Measurements from ENCODE around the gene COA8.

The COA8 gene

DNA sequence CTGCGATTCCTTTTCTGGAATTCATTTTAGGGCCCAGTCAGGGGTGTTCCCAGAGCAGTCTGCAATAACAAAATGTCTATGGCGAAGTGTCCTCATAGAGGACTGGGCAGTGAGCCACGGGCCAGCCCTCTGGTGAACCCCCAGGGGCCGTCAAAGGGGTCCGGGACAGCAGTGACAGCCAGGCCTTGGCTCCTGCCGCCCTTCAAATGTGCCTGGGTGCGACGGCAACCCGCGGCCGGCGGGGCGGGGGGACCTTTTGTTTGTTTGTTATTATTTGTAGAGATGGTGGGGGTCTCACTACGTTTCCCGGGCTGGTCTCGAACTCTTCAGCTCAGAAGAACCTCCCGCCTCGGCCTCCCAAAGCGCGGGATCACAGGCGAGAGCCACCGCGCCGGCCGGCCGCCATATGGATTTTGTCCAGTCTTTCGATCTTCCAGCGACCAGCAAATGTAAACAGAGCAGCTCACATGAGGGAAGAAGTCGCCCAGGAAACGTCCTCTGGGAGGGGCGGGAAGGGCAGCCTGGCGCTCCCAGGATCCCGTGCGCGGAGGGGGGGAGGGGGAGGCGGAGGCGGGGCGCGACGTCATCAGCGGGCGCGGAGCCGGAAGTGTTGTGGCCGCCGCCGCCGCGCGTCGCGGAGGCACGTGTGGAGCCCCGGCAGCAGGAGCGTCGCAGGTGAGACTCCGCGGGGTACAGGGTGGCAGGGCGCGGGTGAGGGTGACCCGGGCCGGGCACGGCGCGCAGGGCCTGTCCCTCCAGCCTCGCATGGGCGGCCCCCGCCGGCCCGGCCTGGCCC lies 34.0 kb upstream of the COA8 start, which contains the start of gene TRMT61A:
TSS of gene TRMT61A (plus strand) at position 610 of the 796 bp plus-strand sequence. CDS start 783 bp downstream, outside the sequence.
- H3K4me1 ChIP-seq (ENCODE audit: control insufficient read depth, insufficient read depth, low read length): peaks cover 32% of the 10 kb centered on the region

DNA sequence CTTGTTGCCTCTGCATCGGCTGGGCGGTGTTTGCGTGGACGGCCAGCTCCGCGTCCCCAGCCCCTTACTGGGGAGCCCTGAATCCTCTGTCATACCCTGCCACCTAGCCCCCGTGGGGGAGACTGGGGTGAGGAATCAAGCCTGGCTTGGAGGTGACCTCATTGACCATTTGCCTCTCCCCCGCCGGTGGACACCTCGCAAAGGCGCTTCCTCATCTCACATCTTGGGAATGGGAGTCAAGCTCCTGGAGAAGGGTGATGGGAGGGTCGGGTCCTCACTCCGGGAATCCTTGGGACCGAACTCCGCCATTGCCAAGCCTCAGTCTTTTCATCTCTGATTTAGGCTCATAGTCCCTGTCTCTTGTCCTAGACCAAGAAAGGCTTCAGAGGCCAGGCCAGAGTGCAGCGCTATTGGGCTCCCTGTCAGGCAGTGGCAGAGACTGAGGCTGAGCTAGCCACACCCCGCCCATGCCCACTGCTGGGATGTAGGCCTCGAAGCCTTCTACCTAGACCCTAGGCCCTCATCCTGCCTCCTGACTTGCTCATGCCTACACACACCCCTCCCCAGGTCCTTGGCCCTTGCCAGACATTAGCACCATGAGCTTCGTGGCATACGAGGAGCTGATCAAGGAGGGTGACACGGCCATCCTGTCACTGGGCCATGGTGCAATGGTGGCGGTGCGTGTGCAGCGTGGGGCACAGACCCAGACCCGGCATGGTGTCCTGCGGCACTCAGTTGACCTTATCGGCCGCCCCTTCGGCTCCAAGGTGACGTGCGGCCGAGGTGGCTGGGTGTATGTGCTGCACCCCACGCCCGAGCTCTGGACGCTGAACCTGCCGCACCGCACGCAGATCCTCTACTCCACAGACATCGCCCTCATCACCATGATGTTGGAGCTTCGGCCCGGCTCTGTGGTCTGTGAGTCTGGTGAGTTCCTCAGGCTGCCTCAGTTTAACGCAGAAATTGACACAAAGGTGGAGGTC lies 33.1 kb upstream of the COA8 start:
- Histone ChIP-seq H3K9ac (ENCODE audit: low read length) (peak overlapping the region; percentile 25), H3K27me3 (ENCODE audit: control insufficient read depth, insufficient read depth, low read length) (no peaks in the 10 kb centered on the region), H3K4me3 (ENCODE audit: low read length) (peak overlapping the region; percentile 89), H3K4me1 (ENCODE audit: control insufficient read depth, insufficient read depth, low read length) (peaks cover 38% of the 10 kb centered on the region), H3K27ac (ENCODE audit: low read depth, low read length) (peak overlapping the region; percentile 85), H3K36me3 (ENCODE audit: control insufficient read depth, insufficient read depth, low read length) (peaks cover 3% of the 10 kb centered on the region)

More for the DNA sequence above, 34.0 kb upstream of the COA8 start, which contains the start of gene TRMT61A:
- Histone ChIP-seq H3K9ac (ENCODE audit: low read length) (peak within 1 kb of the TSS; percentile 47), H3K36me3 (ENCODE audit: control insufficient read depth, insufficient read depth, low read length) (peaks cover 2% of the 10 kb centered on the region), H3K27ac (ENCODE audit: low read depth, low read length) (peak within 1 kb of the TSS; percentile 91), H3K4me3 (ENCODE audit: low read length) (peak within 1 kb of the TSS; percentile 89), H3K27me3 (ENCODE audit: control insufficient read depth, insufficient read depth, low read length) (no peaks in the 10 kb centered on the region)

DNA sequence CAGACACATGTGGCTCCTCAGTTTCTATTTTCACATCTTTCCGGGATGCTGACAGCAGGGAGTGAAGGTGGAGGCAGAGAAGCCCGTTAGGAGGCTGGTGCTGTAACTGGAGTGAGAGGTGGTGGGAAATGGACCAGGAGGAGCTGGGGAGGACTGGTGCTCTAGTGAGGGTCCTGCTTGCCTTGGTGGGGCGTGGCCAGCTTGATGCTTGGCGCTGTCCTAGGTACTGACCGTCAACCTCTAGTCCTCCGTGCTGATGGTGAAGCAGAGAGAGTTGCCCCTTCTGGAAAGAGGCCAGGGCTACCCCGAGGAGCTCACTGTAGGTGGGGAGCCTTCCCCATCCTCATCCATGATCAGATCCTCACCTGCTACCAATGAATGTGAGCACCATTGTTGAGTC lies 32.4 kb upstream of the COA8 start:
- H3K4me1 ChIP-seq (ENCODE audit: control insufficient read depth, insufficient read depth, low read length): peaks cover 43% of the 10 kb centered on the region
- H3K36me3 ChIP-seq (ENCODE audit: control insufficient read depth, insufficient read depth, low read length): peaks cover 3% of the 10 kb centered on the region

DNA sequence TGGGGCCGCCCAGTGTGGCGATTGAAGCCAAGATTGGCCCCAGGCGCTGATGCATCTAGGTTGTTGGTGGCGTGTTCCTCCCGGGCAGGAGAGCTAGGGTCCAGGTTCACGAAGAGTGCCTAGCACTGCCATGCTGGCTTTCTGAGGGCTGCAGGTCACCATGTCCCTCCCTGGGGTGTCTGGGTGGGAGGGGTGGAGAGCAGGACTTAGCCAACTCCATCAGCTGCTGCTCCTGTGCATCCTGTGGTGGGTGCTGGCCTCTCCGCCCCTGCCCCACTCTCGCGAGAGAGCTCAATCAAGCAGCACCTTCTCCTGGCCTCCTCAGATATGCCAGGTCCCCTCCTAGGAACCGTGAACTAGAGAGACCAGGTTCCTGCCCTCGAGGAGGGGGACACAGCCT lies 31.9 kb upstream of the COA8 start:
- Histone ChIP-seq H3K36me3 (ENCODE audit: control insufficient read depth, insufficient read depth, low read length) (peaks cover 3% of the 10 kb centered on the region), H3K27ac (ENCODE audit: low read depth, low read length) (peak overlapping the region; percentile 98), H3K27me3 (ENCODE audit: control insufficient read depth, insufficient read depth, low read length) (no peaks in the 10 kb centered on the region), H3K4me1 (ENCODE audit: control insufficient read depth, insufficient read depth, low read length) (peaks cover 47% of the 10 kb centered on the region), H3K4me3 (ENCODE audit: low read length) (no peak overlapping the region), H3K9ac (ENCODE audit: low read length) (no peak overlapping the region)

More for the DNA sequence above, 32.4 kb upstream of the COA8 start:
- Histone ChIP-seq H3K27me3 (ENCODE audit: control insufficient read depth, insufficient read depth, low read length) (no peaks in the 10 kb centered on the region), H3K9ac (ENCODE audit: low read length) (no peak overlapping the region), H3K27ac (ENCODE audit: low read depth, low read length) (no peak overlapping the region), H3K4me3 (ENCODE audit: low read length) (peak overlapping the region; percentile 89)

DNA sequence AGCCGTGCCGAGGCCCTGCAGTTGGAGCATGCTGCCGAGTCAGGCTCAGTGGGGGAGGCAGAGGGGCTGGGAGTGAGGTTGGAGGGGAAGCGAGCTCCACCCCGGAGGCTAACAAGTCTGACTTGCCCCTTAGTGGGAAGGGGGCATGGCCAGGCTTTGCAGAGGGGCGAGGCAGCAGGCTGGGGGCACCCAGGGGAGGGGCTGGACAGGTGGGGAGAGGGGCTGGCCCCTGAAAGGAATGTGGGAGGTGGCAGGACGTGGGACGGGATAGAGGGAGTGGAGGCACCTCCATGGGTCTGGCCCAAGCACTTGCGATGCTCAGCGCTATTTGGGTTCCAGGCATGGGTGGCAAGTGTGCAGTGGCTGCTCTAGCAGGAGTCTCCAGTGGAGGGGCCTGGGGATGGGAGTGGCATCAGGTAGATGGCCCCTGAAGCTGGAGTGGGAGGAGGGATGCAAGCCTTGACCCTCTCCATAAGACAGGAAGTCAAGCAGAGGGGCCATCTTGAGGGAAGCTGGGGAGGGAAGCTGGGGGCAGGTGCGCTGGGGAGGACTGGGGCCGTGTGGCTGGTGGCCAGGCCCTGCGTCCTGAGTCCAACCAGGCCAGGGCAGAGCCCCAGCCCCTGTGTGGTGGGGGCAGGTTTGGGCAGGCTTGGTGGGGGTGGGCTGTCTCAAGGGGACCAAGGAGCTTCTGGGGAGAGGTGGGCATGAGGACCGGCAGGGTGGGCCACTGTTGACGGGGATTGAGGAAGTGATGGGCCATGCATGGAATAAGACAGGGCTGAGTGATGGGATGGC lies 31.1 kb upstream of the COA8 start:
- H3K27me3 ChIP-seq (ENCODE audit: control insufficient read depth, insufficient read depth, low read length): no peaks in the 10 kb centered on the region
- peaks cover 52% of the 10 kb centered on the region for H3K4me1 ChIP-seq (ENCODE audit: control insufficient read depth, insufficient read depth, low read length)
- peak overlapping the region; percentile 98 for H3K27ac ChIP-seq (ENCODE audit: low read depth, low read length)
- peaks cover 3% of the 10 kb centered on the region for H3K36me3 ChIP-seq (ENCODE audit: control insufficient read depth, insufficient read depth, low read length)
- H3K9ac ChIP-seq (ENCODE audit: low read length): no peak overlapping the region
- no peak overlapping the region for H3K4me3 ChIP-seq (ENCODE audit: low read length)

DNA sequence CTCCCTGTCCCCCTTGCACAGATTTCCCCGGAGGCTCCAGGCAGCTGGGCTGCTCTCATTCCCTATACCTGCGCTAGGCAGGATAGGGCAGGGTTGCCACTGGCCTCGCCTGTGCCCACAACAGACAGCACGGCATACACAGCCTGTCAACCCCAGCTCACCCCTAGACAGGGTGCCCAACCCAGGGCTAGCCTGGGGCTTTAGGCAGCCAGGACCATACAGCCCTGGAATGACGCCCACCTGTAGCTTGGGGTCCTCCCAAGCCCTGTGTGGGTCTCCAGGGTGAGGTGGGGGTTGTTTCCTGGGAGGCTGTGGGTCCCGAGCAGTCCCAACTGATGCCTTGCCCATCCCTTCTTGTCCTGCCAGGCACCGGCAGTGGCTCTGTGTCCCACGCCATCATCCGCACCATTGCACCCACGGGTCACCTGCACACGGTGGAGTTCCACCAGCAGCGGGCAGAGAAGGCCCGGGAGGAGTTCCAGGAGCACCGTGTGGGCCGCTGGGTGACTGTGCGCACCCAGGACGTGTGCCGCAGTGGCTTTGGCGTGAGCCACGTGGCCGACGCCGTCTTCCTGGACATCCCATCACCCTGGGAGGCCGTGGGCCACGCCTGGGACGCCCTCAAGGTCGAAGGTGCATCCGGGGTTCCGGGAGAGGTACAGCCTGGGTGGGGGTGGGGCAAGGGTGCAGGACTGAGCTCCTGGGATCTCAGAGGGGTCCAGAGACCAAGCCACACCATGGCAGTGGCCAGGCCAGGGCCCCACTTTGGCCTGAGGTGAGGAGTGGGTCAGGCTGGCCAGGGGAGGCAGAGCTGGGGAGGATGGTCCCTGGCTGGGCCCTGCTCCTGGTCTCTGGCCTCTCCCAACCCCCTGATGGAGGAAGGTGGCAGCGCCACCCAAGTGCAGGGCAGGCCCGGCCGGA lies 30.3 kb upstream of the COA8 start:
- H3K4me3 ChIP-seq (ENCODE audit: low read length): no peak overlapping the region
- H3K27me3 ChIP-seq (ENCODE audit: control insufficient read depth, insufficient read depth, low read length): no peaks in the 10 kb centered on the region
- H3K27ac ChIP-seq (ENCODE audit: low read depth, low read length): peak overlapping the region; percentile 98
- H3K4me1 ChIP-seq (ENCODE audit: control insufficient read depth, insufficient read depth, low read length): peaks cover 52% of the 10 kb centered on the region
- no peak overlapping the region for H3K9ac ChIP-seq (ENCODE audit: low read length)
- peaks cover 3% of the 10 kb centered on the region for H3K36me3 ChIP-seq (ENCODE audit: control insufficient read depth, insufficient read depth, low read length)

DNA sequence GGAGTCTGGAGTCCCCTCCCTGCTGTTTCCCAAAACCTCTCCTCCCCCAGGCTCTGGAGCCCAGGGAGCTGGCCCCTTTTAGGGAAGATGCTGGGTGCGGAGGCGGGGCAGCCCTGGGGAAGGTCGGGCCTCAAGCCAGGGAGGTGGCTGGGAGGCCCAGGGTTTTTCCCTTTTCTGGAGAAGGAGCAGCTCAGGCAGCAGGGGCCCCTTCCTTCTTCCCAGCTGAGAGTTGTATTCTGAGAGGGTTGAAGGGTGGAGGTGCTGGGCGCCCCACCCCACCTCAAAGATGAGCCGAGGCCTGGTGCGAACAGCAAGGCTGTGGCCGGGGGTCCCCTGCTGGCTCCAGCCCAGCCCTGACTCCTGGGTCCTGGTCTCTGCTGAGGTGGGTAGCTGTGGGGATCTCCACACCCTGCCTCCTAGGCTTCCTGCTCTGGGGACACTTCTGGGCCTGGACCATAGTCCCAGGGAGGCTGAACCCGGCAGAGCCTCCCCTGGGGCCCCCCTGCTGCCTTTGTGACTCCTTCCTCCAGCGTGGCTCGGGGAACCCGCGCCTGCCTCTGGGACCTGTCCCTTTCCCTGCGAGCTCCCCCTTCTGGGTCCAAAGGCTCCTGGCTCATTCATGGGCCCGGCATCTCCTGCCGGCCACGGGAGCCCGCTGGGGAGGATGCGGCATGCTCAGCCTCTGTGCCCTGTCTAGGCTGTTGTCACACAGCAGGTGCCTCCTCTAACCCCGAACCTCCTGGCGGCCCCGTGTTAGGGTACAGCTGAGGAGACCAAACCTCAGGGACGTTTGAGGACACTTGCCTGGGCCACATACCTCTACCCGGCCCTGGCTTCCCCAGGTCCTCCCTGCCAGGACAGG lies 29.4 kb upstream of the COA8 start:
- Histone ChIP-seq H3K4me1 (ENCODE audit: control insufficient read depth, insufficient read depth, low read length) (peaks cover 51% of the 10 kb centered on the region), H3K4me3 (ENCODE audit: low read length) (peak overlapping the region; percentile 39), H3K9ac (ENCODE audit: low read length) (peak overlapping the region; percentile 14), H3K36me3 (ENCODE audit: control insufficient read depth, insufficient read depth, low read length) (peaks cover 3% of the 10 kb centered on the region), H3K27ac (ENCODE audit: low read depth, low read length) (peak overlapping the region; percentile 98), H3K27me3 (ENCODE audit: control insufficient read depth, insufficient read depth, low read length) (no peaks in the 10 kb centered on the region)

DNA sequence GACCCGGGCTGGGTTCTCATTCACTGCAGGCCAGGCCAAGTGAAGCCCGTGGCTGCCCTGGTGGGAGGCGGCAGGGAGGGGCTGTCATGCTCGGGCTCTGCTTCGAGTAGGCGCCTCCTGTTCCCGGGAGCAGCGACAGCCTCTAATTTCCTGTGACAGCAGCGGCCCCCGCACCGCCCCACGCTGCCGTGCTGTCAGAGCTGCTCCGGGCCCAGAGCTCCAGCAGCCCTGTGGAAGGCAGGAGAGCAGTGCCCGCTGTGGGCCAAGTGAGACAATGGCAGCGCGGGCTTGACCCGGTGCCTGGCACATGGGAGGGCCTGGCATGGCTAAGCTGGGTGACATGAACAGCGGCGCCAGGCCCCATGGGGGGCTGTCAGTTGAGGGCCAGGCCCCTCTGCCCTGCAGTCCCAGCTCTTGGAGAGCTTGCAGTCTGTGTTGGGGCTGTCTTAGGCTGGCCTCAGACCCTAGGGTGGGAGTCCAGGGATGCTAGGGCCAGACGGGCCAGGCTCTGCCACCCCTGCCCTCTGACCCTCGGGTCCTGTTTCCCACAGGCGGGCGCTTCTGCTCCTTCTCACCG lies 28.7 kb upstream of the COA8 start:
- H3K9ac ChIP-seq (ENCODE audit: low read length): no peak overlapping the region
- peaks cover 3% of the 10 kb centered on the region for H3K36me3 ChIP-seq (ENCODE audit: control insufficient read depth, insufficient read depth, low read length)
- peak overlapping the region; percentile 98 for H3K27ac ChIP-seq (ENCODE audit: low read depth, low read length)
- no peaks in the 10 kb centered on the region for H3K27me3 ChIP-seq (ENCODE audit: control insufficient read depth, insufficient read depth, low read length)
- H3K4me3 ChIP-seq (ENCODE audit: low read length): peak overlapping the region; percentile 39
- peaks cover 56% of the 10 kb centered on the region for H3K4me1 ChIP-seq (ENCODE audit: control insufficient read depth, insufficient read depth, low read length)

DNA sequence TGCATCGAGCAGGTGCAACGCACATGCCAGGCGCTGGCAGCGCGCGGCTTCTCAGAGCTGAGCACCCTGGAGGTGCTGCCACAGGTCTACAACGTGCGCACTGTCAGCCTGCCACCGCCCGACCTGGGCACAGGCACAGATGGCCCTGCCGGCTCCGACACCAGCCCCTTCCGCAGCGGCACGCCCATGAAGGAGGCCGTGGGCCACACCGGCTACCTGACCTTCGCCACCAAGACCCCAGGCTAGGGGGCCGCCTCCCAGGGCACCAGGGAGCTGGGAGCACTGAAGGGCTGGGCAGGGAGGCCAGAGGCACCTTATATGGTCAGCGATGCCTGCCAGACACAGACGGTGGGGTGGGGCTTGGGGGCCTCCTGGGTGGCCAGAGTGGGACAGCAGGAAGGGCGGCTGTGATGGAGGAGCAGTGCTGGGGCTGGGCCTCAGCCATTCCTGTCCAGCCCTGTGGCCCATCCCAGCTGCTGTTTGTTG lies 28.1 kb upstream of the COA8 start:
- no peak overlapping the region for H3K9ac ChIP-seq (ENCODE audit: low read length)
- peak overlapping the region; percentile 98 for H3K27ac ChIP-seq (ENCODE audit: low read depth, low read length)
- no peak overlapping the region for H3K4me3 ChIP-seq (ENCODE audit: low read length)
- no peaks in the 10 kb centered on the region for H3K27me3 ChIP-seq (ENCODE audit: control insufficient read depth, insufficient read depth, low read length)
- peaks cover 3% of the 10 kb centered on the region for H3K36me3 ChIP-seq (ENCODE audit: control insufficient read depth, insufficient read depth, low read length)
- H3K4me1 ChIP-seq (ENCODE audit: control insufficient read depth, insufficient read depth, low read length): peaks cover 59% of the 10 kb centered on the region

All from rectal smooth muscle tissue (tissue), 1 donor.